ENCODE data around the gene MRPL55.

MRPL55 gene

DNA sequence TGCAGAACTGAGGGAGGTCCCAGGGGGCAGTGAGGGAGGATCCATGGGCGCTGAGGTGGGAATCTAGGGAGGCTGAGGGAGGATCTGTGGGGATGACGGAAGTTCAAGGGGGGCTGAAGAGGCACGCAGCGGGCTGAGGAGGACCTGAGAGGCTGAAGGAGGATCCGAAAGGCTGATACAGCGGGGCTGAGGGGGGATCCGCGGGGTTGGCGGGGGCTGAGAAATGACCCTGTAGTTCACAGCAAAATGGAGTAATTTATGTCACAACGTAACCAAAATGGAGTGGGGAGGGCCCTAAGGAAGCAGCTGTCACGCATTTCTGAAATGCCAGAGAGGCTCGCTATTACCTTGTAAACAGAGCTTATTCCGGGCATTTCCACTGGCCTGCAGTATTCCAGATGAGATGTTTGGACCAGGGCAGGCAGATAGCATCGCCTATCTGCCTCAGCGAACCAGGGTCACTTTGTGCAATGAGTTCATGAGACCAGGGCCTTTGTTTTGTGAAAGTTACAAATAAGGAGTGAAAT, 926 bp upstream of the MRPL55 start:
- DNase-seq (ENCODE audit: low spot score): no peak
- ChIA-PET POLR2A (ENCODE audit: low non-redundant PET) (interaction anchor here (0.6 to 0.7 kb wide), 2 partner anchors 12 to 13 kb away, joined by 3 read pairs; no protein-coding TSS in a partner anchor), CTCF (interaction anchor here (0.6 to 1.0 kb wide), 2 partner anchors 57 to 121 kb away, joined by 3 to 7 read pairs; no protein-coding TSS in a partner anchor)
- peak overlapping the region; percentile 70 for H3K27ac ChIP-seq
- TF ChIP-seq, protein P1, sequence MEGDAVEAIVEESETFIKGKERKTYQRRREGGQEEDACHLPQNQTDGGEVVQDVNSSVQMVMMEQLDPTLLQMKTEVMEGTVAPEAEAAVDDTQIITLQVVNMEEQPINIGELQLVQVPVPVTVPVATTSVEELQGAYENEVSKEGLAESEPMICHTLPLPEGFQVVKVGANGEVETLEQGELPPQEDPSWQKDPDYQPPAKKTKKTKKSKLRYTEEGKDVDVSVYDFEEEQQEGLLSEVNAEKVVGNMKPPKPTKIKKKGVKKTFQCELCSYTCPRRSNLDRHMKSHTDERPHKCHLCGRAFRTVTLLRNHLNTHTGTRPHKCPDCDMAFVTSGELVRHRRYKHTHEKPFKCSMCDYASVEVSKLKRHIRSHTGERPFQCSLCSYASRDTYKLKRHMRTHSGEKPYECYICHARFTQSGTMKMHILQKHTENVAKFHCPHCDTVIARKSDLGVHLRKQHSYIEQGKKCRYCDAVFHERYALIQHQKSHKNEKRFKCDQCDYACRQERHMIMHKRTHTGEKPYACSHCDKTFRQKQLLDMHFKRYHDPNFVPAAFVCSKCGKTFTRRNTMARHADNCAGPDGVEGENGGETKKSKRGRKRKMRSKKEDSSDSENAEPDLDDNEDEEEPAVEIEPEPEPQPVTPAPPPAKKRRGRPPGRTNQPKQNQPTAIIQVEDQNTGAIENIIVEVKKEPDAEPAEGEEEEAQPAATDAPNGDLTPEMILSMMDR (conservative IDR thresholded peaks at IDR 0.05; ENCODE audit: low read depth): no peak

DNA sequence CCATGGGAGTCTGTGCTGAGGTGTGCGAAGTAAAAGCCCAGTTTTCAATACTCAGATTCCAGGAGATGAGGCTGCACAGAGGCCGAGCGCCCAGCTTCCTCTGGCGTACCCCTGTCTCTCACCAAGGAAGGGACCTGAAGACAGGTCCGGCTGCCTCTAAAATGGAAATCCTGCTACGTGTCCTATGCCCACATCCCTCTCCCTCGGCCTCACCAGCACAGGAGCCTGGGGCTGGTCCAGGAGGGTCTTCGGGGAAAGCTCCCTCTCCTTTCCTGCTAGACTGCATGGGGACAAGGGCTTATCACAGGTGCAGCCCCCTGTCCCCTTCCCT, 392 bp downstream of the MRPL55 start:
- CTCF ChIA-PET: interaction anchor here (0.9 kb wide), 1 partner anchor 36 kb away, joined by 3 read pairs; no protein-coding TSS in a partner anchor
- peak overlapping the region; percentile 70 for H3K27ac ChIP-seq
- POLR2A ChIA-PET (ENCODE audit: low non-redundant PET): no interaction called here
- TF ChIP-seq, protein P1 (conservative IDR thresholded peaks at IDR 0.05; ENCODE audit: low read depth): no peak
- DNase-seq (ENCODE audit: low spot score): no peak

DNA sequence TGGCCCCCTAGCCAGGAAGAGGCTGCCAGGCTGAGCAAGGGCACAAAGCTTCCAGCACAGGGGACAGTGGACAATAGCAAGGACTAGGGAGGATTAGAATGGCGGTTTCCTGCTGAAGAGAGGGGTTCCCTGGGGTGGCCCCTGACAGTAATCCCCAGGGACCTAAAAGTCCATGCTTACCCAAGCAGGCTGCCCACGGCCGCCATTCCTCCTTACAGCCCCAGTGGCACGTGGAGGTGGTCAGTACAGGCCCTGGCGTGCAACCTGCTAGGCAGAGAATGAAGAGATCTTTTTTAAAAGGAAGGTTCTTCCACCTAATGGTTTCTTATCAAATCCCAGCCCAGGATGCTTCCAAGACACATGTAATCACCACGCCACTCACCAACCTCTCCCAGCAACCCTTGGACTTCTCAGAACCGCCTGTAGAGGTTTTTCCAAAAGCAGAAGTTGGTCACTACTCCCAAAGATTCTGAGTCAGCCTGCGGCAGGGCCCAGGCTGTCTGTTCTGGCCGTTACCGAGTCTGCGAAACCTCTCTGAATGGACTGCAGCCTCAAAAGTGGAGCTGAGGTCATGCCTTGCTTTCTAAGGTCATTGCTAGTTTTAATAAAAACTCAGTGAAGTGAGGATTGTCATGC, 926 bp downstream of the MRPL55 start:
- ChIA-PET CTCF (interaction anchor here (0.5 to 0.9 kb wide), 2 partner anchors 35 to 345 kb away, joined by 3 to 6 read pairs; no protein-coding TSS in a partner anchor), POLR2A (ENCODE audit: low non-redundant PET) (interaction anchor here (0.6 kb wide), 1 partner anchor 350 kb away, joined by 5 read pairs; no protein-coding TSS in a partner anchor)
- H3K27ac ChIP-seq: peak overlapping the region; percentile 70
- TF ChIP-seq, protein P1 (conservative IDR thresholded peaks at IDR 0.05; ENCODE audit: low read depth): no peak
- no peak for DNase-seq (ENCODE audit: low spot score)

DNA sequence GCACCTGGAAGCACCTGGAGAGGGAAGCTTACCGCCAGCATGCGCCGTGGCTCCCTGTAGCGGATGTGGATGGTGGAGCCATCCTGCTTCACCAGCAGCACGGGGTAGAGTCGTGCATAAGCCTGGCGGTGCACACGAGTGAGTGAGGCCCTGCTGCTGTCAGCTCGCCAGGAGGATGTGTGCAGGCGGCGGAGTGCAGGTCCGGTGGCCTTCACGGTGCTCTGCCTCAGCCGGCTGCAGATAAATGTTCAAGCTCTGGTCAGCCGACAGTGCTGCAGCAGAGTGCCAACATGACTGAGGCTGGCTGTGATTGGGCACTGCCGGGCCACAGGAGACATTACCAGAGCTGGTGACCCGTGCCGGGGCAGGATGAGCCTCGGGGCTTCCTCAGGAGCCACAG, 1.5 kb downstream of the MRPL55 start:
- ChIA-PET POLR2A (ENCODE audit: low non-redundant PET) (interaction anchor here (0.6 kb wide), 1 partner anchor 351 kb away, joined by 5 read pairs; no protein-coding TSS in a partner anchor), CTCF (interaction anchor here (0.5 kb wide), 1 partner anchor 346 kb away, joined by 6 read pairs; no protein-coding TSS in a partner anchor)
- peak overlapping the region; percentile 70 for H3K27ac ChIP-seq
- TF ChIP-seq, protein P1 (conservative IDR thresholded peaks at IDR 0.05; ENCODE audit: low read depth): no peak
- DNase-seq (ENCODE audit: low spot score): no peak

DNA sequence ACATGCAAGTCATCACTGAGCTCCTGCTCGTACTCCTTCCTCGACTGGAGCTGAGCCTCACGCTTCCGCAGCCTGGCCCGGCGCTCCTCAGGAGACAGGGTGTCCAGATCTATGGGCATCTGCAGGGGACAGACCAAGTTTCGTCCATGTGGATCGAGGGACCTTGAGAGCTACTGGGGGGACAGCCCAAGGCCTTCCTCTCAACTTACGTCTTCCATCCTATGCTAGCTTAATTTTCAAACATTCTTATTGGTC, 2.4 kb downstream of the MRPL55 start:
- DNase-seq (ENCODE audit: low spot score): no peak
- CTCF ChIA-PET: no interaction called here
- POLR2A ChIA-PET (ENCODE audit: low non-redundant PET): no interaction called here

DNA sequence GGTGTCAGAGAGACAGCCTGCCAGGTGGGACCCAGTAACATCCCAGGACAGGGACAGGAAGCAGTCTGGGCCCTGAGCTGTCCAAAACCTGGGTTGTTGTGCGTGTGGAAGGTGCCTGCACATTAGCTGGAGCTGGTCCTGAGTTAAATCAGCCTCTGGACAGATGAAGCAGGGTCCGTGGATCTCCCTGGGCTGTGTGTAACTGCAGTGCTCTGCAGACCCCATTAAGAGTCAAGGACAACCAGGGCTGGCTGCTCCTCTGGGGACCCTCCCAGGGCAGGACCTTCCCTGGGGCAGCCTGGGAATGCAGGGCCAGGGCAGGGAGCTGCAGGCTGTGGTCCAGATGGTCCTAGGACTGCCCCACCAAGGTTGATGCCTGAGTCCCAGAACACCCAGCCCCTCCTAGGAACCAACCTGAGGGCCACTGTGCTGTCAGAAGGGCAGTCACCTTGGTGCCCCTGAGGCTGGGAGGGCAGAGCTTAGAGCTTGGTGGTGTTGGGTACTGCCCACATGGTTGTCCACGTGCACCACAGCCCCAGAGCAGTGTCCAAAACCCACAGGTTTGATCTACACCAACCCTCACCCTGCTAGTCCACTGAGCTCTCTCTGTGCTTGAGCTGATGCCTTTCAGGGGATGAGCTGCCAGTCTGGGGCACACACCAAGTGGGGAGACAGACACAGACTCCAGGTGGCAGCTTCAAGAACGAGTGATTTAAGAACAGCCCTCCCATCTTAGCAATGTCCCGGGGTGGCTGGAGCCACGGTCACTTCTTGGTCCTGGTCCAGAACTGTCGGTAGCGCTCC, 2.9 kb downstream of the MRPL55 start:
- ChIA-PET CTCF (interaction anchor here (1.3 kb wide), 1 partner anchor 25 kb away, joined by 3 read pairs; no protein-coding TSS in a partner anchor), POLR2A (ENCODE audit: low non-redundant PET) (no interaction called here)
- H3K27ac ChIP-seq: peak overlapping the region; percentile 84
- DNase-seq (ENCODE audit: low spot score): no peak
- TF ChIP-seq, protein P1 (conservative IDR thresholded peaks at IDR 0.05; ENCODE audit: low read depth): no peak

More for the DNA sequence above, 2.4 kb downstream of the MRPL55 start:
- peak overlapping the region; percentile 84 for H3K27ac ChIP-seq
- TF ChIP-seq, protein P1 (conservative IDR thresholded peaks at IDR 0.05; ENCODE audit: low read depth): no peak
